Erythroblast (primary cell): ENCODE data around the gene ZNF474.

Experiments
- GATA1 ChIP-seq: IDR thresholded peaks from 2 replicates; pipeline ENCODE4 v1.6.1; 2011; ENCODE audit warnings: low read depth, mild to moderate bottlenecking, control low read depth, low read length, moderate library complexity
- POLR2A ChIP-seq: IDR thresholded peaks from 2 replicates; pipeline ENCODE4 v1.6.1; 2011; ENCODE audit warnings: mild to moderate bottlenecking, low read length

- TF ChIP-seq POLR2A, result no peak
- no peak for TF ChIP-seq GATA1
Measured at GRCh38 chr5:122091936-122092600, 37.3 kb upstream of the ZNF474 start.
